ENCODE data around the gene GAA. TPM values are rescaled to one million over a fixed set of nuclear protein-coding genes. Genes with fewer than 3 reads are reported as not detected.

Gene GAA
- polyA plus RNA-seq, 1 experiment = 3.8 TPM

GRCh38 chr17:80164185-80164584, 62.8 kb downstream of the GAA start:
- POLR2A ChIA-PET = interaction anchor here (0.7 kb wide), 1 partner anchor 206 kb away, joined by 5 read pairs; no protein-coding TSS in a partner anchor
- Histone ChIP-seq H3K27ac (ENCODE audit: low read depth, low read length) (no peak overlapping the region), H3K27me3 (ENCODE audit: control insufficient read depth, insufficient read depth, low read length) (peaks cover 17% of the 10 kb centered on the region), H3K4me3 (ENCODE audit: low read depth, low read length) (no peak overlapping the region), H3K9me3 (ENCODE audit: control insufficient read depth, insufficient read depth, low read length) (no peaks in the 10 kb centered on the region)
- TF ChIP-seq CTCF (IDR thresholded peaks at IDR 0.05; ENCODE audit: low read depth, low read length) = no peak
- DNase-seq (ENCODE audit: low read depth, low spot score) = no peak
- CTCF ChIA-PET = no interaction called here

GRCh38 chr17:80166446-80166845, 65.1 kb downstream of the GAA start:
- no peak for DNase-seq (ENCODE audit: low read depth, low spot score)
- TF ChIP-seq CTCF (IDR thresholded peaks at IDR 0.05; ENCODE audit: low read depth, low read length) = no peak
- ChIA-PET CTCF (no interaction called here), POLR2A (interaction anchor here (0.7 kb wide), 1 partner anchor 21 kb away, joined by 3 read pairs; no protein-coding TSS in a partner anchor)
- Histone ChIP-seq H3K9me3 (ENCODE audit: control insufficient read depth, insufficient read depth, low read length) (no peaks in the 10 kb centered on the region), H3K27ac (ENCODE audit: low read depth, low read length) (no peak overlapping the region), H3K4me3 (ENCODE audit: low read depth, low read length) (no peak overlapping the region), H3K27me3 (ENCODE audit: control insufficient read depth, insufficient read depth, low read length) (peaks cover 10% of the 10 kb centered on the region)

- H3K27ac ChIP-seq (ENCODE audit: low read depth, low read length) = no peak overlapping the region
- CTCF ChIA-PET = no interaction called here
- DNase-seq (ENCODE audit: low read depth, low spot score) = no peak
- POLR2A ChIA-PET = no interaction called here
- TF ChIP-seq CTCF (IDR thresholded peaks at IDR 0.05; ENCODE audit: low read depth, low read length) = no peak
- peaks cover 16% of the 10 kb centered on the region for H3K27me3 ChIP-seq (ENCODE audit: control insufficient read depth, insufficient read depth, low read length)
- no peaks in the 10 kb centered on the region; the same call in 1 of the 2 replicates for H3K9me3 ChIP-seq (ENCODE audit: control insufficient read depth, insufficient read depth, low read length)
- H3K4me3 ChIP-seq (ENCODE audit: low read depth, low read length) = no peak overlapping the region
Observed at GRCh38 chr17:80168371-80168770, 67.0 kb downstream of the GAA start.

GRCh38 chr17:80169107-80169506, 67.7 kb downstream of the GAA start:
- DNase-seq (ENCODE audit: low read depth, low spot score) = no peak
- ChIA-PET CTCF (no interaction called here), POLR2A (no interaction called here)
- Histone ChIP-seq H3K9me3 (ENCODE audit: control insufficient read depth, insufficient read depth, low read length) (no peaks in the 10 kb centered on the region; the same call in 1 of the 2 replicates), H3K27ac (ENCODE audit: low read depth, low read length) (no peak overlapping the region), H3K27me3 (ENCODE audit: control insufficient read depth, insufficient read depth, low read length) (peaks cover 16% of the 10 kb centered on the region), H3K4me3 (ENCODE audit: low read depth, low read length) (no peak overlapping the region)
- TF ChIP-seq CTCF (IDR thresholded peaks at IDR 0.05; ENCODE audit: low read depth, low read length) = no peak

Small RNAs within 50 kb of the gene (small RNA-seq; reads per million reads assigned to genes)
- gene AC087741.2 (ENCODE audit: insufficient read length, low read depth) (not detected), gene MIR1268B (ENCODE audit: insufficient read length, low read depth) (not detected)

Other genes starting within 250 kb of the GAA start
- 10.9 and 14.7 TPM in 2 replicates for gene TBC1D16, start 65.7 kb upstream of the GAA start, polyA plus RNA-seq (2011; rRNA removed)
- 2.0 and 2.4 TPM in 2 replicates for gene CCDC40, start 64.9 kb upstream of the GAA start, polyA plus RNA-seq (2011; rRNA removed)
- gene EIF4A3, start 45.5 kb downstream of the GAA start, polyA plus RNA-seq (2011; rRNA removed) = 96.1 and 103 TPM in 2 replicates
- not detected in 2 replicates for gene CARD14, start 68.4 kb downstream of the GAA start, polyA plus RNA-seq (2011; rRNA removed)
- gene SGSH, start 118.8 kb downstream of the GAA start, polyA plus RNA-seq (2011; rRNA removed) = 37.4 and 39.9 TPM in 2 replicates
- 8.9 and 11.7 TPM in 2 replicates for gene SLC26A11, start 118.8 kb downstream of the GAA start, polyA plus RNA-seq (2011; rRNA removed)
- gene RNF213, start 159.3 kb downstream of the GAA start, polyA plus RNA-seq (2011; rRNA removed) = 46.8 and 51.5 TPM in 2 replicates

All from AG04450 (cell line).